T-helper 2 cell treated with Interferon-gamma antibody and Interleukin-4, amounts not matched to agents 100 ng/mL and 5 ng/mL, for 36 hours (primary cell): ENCODE data around the gene FRMD4A. TPM values are rescaled to one million over a fixed set of nuclear protein-coding genes. Genes with fewer than 3 reads are reported as not detected.

Experiments
- intact Hi-C: fragments of 100-400 bp; cut with micrococcal nuclease; formaldehyde crosslinking; loops from one replicate; pipeline ENCODE4 v1.15.1; 2023
- total RNA-seq: library from RNA; stranded (reverse); gene quantifications from 2 replicates; pipeline ENCODE4 v1.2.3, GENCODE V29; 2022

Gene FRMD4A
- total RNA-seq, 1 donor from 2014 or later, result 0.27 TPM

- intact Hi-C loops, result no loop called here
Observed at GRCh38 chr10:14294347-14295059, 36.2 kb downstream of the FRMD4A start.

- intact Hi-C loops, result no loop called here
Observed at GRCh38 chr10:14293526-14293925, 37.2 kb downstream of the FRMD4A start.

GRCh38 chr10:14291296-14291695 is 39.4 kb downstream of the FRMD4A start:
- intact Hi-C loops, result no loop called here

GRCh38 chr10:14285941-14286560 is 44.7 kb downstream of the FRMD4A start:
- intact Hi-C loops, result no loop called here

- intact Hi-C loops, result no loop called here
Observed at GRCh38 chr10:14282276-14282675, 48.4 kb downstream of the FRMD4A start.

DNA sequence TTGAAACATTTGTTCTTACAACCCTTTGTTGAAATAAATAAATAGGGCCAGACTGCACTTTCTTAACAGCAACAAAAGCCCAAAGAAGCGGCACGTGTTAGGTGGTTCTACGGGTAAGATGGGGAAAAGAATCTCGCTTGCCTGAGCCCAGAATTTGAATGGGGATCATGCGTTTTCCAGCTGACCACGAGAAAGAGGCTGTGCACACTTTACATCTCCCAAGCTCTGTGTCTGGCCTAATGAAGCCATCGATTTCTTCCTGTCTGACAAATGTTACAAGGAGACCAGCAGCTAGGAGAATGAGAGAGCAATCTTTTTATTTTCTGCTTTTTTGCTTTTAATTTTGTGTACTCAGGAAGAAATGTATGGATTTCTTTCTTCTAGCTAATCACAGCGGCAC is 52.2 kb downstream of the FRMD4A start:
- intact Hi-C loops, result no loop called here

GRCh38 chr10:14276210-14276609 is 54.5 kb downstream of the FRMD4A start:
- intact Hi-C loops, result no loop called here

- intact Hi-C loops, result no loop called here
Observed at GRCh38 chr10:14271621-14272020, 59.1 kb downstream of the FRMD4A start.

DNA sequence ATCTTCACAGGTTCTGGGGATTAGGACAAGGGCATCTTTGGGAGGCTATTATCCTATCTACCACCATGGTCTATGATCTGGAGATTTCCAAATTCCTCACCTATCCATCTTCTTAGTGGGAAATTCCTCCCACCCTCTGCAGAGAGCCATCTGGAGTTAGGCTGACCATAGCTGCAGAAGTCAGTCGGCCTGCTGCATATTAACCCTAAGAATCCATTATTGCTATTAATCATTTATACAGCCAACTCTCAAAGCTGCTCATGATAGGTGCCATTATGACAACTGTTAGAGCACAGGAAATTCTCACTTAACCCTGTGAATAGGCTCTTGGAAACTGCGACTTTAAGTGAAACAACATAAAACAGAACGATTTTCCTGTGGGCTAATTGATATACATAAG is 60.4 kb downstream of the FRMD4A start:
- intact Hi-C loops, result no loop called here

DNA sequence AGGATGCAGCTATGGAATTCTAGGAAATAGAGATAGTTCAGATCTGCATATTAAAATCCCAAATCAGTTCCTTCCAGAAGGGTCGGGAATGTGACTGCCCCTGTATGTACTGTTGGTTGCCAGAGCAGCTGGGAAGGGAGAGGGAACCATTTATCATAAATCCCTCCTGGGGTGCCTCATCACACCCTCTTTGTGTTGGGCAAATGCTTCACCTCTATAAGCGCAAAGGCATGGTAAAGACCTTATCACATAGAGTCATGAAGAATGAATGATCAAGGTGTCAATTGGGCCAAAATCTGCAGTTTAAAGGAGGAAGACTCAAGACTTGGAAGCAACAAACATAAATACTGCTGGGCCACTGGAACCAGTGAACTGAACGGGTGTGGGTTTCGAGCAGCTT is 65.0 kb downstream of the FRMD4A start:
- intact Hi-C loops, result no loop called here

GRCh38 chr10:14262836-14263425 is 67.8 kb downstream of the FRMD4A start:
- intact Hi-C loops, result no loop called here

DNA sequence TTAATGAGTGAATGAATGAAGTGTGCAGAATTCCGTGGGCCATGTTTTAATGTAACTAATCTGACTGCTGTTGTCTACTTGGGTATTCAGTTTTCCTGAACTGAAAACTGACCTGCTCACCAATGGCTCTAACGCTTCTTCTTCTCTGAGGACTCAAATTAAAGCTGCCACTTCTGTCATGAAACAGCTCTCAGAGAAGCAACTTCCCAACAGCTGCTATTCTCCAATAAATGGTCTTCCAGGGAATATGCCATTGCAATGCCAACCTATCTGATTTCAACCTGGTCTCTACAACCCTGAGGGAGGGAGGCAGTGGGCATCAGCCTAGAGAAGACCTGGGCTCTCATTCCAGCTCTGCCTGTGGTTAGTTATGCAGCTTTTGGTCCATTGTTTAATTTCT is 69.4 kb downstream of the FRMD4A start:
- intact Hi-C loops, result no loop called here

- intact Hi-C loops, result no loop called here
Observed at GRCh38 chr10:14259696-14260566, 70.8 kb downstream of the FRMD4A start.

DNA sequence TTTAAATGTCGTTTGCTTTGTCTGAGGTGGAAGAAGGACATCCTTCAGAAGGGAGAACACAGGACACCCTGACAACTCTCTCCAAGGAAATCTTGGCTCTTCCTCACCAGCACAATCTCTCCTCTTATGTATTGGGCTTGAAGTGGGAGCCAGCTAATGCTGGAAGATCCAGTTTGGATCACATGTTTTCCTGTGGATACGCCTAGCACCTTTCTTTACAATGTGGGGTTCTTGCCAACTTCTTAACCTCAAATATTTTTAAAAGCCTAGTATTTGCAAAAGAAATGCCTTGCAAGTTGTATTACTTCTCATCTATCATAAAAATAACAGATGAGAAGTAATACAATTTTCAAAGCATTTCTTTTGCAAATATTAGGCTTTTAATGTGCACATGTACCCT is 76.4 kb downstream of the FRMD4A start:
- intact Hi-C loops, result no loop called here

- intact Hi-C loops, result no loop called here
Observed at GRCh38 chr10:14253711-14254110, 77.0 kb downstream of the FRMD4A start.

DNA sequence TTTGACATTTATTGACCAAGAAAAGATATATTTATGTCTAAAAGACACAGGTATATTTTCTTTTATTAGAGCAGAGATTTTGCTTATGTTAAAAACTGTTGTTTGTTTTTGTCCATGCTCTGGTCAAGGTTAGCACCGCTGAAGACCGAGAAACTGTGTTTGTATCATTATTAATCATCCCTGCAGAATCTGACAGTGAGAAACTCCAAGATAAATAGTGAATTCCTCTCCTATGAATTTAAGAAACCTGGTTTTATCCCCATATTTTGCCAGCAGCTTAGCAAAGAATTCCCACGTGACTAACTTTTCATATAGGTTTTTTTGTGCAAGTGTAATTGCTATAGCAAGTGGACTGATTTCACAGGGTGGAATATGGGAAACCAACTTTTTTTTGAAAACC is 77.6 kb downstream of the FRMD4A start:
- intact Hi-C loops, result no loop called here

GRCh38 chr10:14250496-14251076 is 80.1 kb downstream of the FRMD4A start:
- intact Hi-C loops, result no loop called here

DNA sequence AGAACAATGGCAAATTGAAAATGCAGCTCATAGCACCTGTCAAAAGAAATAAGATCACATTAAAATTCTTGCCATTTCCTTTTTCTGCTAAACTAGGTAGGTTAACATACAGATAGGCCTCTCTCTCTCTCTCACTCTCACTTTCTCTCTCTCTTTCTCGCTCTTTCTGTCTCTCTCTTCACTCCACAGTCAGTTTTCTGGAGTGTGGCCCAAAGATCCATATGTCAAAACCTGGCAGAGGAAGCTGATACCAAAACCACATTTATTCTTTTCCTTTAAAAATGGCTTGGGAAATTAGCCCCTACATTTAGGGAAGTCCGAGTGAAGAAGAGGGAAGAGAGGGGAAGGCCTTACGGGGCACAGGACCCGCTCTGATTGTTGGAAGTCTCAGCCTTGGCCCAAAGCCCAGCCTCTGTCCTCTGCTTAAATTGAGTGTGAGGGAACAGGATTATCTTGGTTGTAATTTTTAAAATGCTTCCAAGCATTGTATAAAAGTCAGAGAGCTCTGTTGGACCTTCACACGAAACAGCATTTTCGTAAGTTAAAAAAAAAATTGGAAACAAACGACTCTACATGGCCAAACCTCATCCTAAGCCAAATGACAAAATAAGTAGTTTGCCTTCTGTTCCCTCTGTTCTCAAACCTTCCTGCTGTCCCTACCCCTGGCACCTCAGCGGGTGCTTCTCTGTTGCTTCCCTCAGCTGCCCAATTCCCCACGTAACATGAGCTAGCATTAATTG is 83.2 kb downstream of the FRMD4A start:
- intact Hi-C loops, result no loop called here

- intact Hi-C loops, result no loop called here
Observed at GRCh38 chr10:14244801-14245211, 85.9 kb downstream of the FRMD4A start.

GRCh38 chr10:14244147-14244546 is 86.6 kb downstream of the FRMD4A start:
- intact Hi-C loops, result no loop called here

DNA sequence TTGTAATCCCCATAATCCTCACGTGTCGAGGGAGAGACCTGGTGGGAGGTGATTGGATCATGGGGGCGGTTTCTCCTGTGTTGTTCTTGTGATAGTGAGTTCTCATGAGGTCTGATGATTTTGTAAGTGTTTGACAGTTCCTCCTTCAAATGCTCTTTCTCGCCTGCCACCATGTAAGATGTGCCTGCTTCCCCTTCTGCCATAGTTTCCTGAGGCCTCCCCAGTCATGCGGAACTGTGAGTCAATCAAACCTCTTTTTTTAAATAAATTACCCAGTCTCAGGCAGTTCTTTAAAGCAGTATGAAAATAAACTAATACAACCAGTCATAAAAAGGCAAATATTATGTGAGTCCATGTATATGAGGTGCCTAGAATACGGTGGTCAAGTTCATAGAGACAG is 87.5 kb downstream of the FRMD4A start:
- intact Hi-C loops, result no loop called here
